SK-N-SH treated with all-trans-retinoic acid at 6 μM for 48 hours (cell line): ENCODE measurements around the gene EEF1G.

Experiments
- ATAC-seq: fragments of 200-7000 bp; cut with Tn5 transposase; 3 replicates; pipeline ENCODE4 v1.9.1; 2020; ENCODE audit warnings: mild to moderate bottlenecking, moderate library complexity
- ARNTL ChIP-seq: fragments of 450-650 bp; formaldehyde crosslinking; IDR thresholded peaks from 2 replicates; pipeline ENCODE4 v1.5.0; 2020; ENCODE audit warnings: low read depth, mild to moderate bottlenecking, moderate library complexity, borderline replicate concordance
- BACH2 ChIP-seq: fragments of 250-450 bp; sonication (Bioruptor Pico); IDR thresholded peaks from 2 replicates; pipeline ENCODE4 v1.9.0; 2021; ENCODE audit warnings: mild to moderate bottlenecking, borderline replicate concordance
- CSDC2 ChIP-seq: fragments of 250-450 bp; sonication (Bioruptor Pico); IDR thresholded peaks from 2 replicates; pipeline ENCODE4 v1.5.0; 2020; ENCODE audit warnings: mild to moderate bottlenecking, moderate library complexity
- GLIS3 ChIP-seq: fragments of 250-450 bp; sonication (Bioruptor Pico); IDR thresholded peaks from 2 replicates; pipeline ENCODE4 v1.5.0; 2020; ENCODE audit warnings: mild to moderate bottlenecking, moderate library complexity
- ISL1 ChIP-seq: fragments of 250-450 bp; sonication (Bioruptor Pico); IDR thresholded peaks from 2 replicates; pipeline ENCODE4 v2.1.2; 2022; ENCODE audit warnings: mild to moderate bottlenecking, moderate library complexity
- OSR1 ChIP-seq: fragments of 250-450 bp; sonication (Bioruptor Pico); IDR thresholded peaks from 2 replicates; pipeline ENCODE4 v1.8.0; 2022; ENCODE audit warnings: moderate library complexity, mild to moderate bottlenecking, inconsistent platforms
- RARB ChIP-seq: fragments of 250-450 bp; sonication (Bioruptor Pico); IDR thresholded peaks from 2 replicates; pipeline ENCODE4 v1.8.0; 2021; ENCODE audit warnings: mild to moderate bottlenecking, moderate library complexity
- SNAI2 ChIP-seq: fragments of 250-450 bp; sonication (Bioruptor Pico); IDR thresholded peaks from 2 replicates; pipeline ENCODE4 v1.5.0; 2020; ENCODE audit warnings: mild to moderate bottlenecking, moderate library complexity
- TCF4 ChIP-seq: fragments of 250-450 bp; sonication (Bioruptor Pico); IDR thresholded peaks from 2 replicates; pipeline ENCODE4 v1.8.0; 2021; ENCODE audit warnings: mild to moderate bottlenecking, moderate library complexity, borderline replicate concordance
- TOX ChIP-seq: fragments of 250-450 bp; sonication (Bioruptor Pico); IDR thresholded peaks from 2 replicates; pipeline ENCODE4 v1.8.0; 2021; ENCODE audit warnings: mild to moderate bottlenecking, moderate library complexity, borderline replicate concordance
- ZC3H10 ChIP-seq: fragments of 250-450 bp; sonication (Bioruptor Pico); IDR thresholded peaks from 2 replicates; pipeline ENCODE4 v1.5.1; 2021; ENCODE audit warnings: mild to moderate bottlenecking, moderate library complexity
- ZFP3 ChIP-seq: fragments of 250-450 bp; sonication (Bioruptor Pico); IDR thresholded peaks from 2 replicates; pipeline ENCODE4 v1.5.0; 2020; ENCODE audit warnings: mild to moderate bottlenecking, moderate library complexity
- ZFP30 ChIP-seq: fragments of 450-650 bp; formaldehyde crosslinking; IDR thresholded peaks from 2 replicates; pipeline ENCODE4 v1.5.0; 2022; ENCODE audit warnings: mild to moderate bottlenecking, moderate library complexity
- ZNF565 ChIP-seq: fragments of 450-650 bp; formaldehyde crosslinking; conservative IDR thresholded peaks from 2 replicates; pipeline ENCODE4 v1.5.0; 2020; ENCODE audit warnings: low read depth, mild to moderate bottlenecking, moderate library complexity
- ZNF70 ChIP-seq: fragments of 450-650 bp; formaldehyde crosslinking; IDR thresholded peaks from 2 replicates; pipeline ENCODE4 v1.5.0; 2020; ENCODE audit warnings: mild to moderate bottlenecking, moderate library complexity
- ZNF8 ChIP-seq: fragments of 450-650 bp; formaldehyde crosslinking; IDR thresholded peaks from 2 replicates; pipeline ENCODE4 v1.5.0; 2020; ENCODE audit warnings: mild to moderate bottlenecking, moderate library complexity
- TF ChIP-seq, protein P1 (sequence below): fragments of 250-450 bp; sonication (Bioruptor Pico); IDR thresholded peaks from 2 replicates; pipeline ENCODE4 v1.5.1; 2021; ENCODE audit warnings: mild to moderate bottlenecking, moderate library complexity
- TF ChIP-seq, protein P2 (sequence below): fragments of 250-450 bp; sonication (Bioruptor Pico); IDR thresholded peaks from 2 replicates; pipeline ENCODE4 v1.8.0; 2021; ENCODE audit warnings: low read depth, mild to moderate bottlenecking, moderate library complexity, borderline replicate concordance
- TF ChIP-seq, protein P3 (sequence below): fragments of 250-450 bp; sonication (Bioruptor Pico); IDR thresholded peaks from 2 replicates; pipeline ENCODE4 v1.5.1; 2020; ENCODE audit warnings: low read depth, mild to moderate bottlenecking, moderate library complexity
- TF ChIP-seq, protein P4 (sequence below): fragments of 250-450 bp; sonication (Bioruptor Pico); IDR thresholded peaks from 2 replicates; pipeline ENCODE4 v1.8.0; 2020; ENCODE audit warnings: mild to moderate bottlenecking, moderate library complexity, borderline replicate concordance
- TF ChIP-seq, protein P5 (sequence below): fragments of 250-450 bp; sonication (Bioruptor Pico); IDR thresholded peaks from 2 replicates; pipeline ENCODE4 v1.5.0; 2020; ENCODE audit warnings: mild to moderate bottlenecking, moderate library complexity

Gene EEF1G

DNA sequence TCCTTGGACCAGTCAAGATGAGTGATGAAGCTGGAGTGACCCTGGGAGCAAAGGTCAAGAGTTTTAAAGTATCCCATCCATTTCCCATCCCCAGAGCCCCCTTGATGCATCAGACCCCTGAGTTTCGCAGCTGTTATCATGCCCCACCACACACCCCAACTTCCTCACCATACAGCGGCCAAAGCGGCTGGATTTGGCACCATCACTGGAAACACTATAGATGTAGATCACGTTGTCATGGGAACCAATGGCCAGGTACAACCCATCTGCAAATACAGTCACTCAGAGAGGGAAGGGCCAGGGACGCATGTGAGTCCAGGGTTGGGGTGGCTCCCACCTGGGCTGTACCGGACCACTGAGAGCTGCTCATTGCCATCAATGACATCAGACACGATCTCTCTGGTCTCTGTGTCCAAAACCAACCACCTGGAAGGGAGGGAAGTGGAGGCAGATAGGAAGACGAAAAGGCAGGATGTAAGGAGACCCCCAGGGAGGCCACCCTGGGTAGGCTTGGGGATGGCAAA, 30.1 kb upstream of the EEF1G start (continued):
- TF ChIP-seq, protein P1, sequence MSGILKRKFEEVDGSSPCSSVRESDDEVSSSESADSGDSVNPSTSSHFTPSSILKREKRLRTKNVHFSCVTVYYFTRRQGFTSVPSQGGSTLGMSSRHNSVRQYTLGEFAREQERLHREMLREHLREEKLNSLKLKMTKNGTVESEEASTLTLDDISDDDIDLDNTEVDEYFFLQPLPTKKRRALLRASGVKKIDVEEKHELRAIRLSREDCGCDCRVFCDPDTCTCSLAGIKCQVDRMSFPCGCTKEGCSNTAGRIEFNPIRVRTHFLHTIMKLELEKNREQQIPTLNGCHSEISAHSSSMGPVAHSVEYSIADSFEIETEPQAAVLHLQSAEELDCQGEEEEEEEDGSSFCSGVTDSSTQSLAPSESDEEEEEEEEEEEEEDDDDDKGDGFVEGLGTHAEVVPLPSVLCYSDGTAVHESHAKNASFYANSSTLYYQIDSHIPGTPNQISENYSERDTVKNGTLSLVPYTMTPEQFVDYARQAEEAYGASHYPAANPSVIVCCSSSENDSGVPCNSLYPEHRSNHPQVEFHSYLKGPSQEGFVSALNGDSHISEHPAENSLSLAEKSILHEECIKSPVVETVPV (CRISPR knock-in tag): no peak
- TF ChIP-seq OSR1 (CRISPR knock-in tag): no peak
- TF ChIP-seq, protein P2, sequence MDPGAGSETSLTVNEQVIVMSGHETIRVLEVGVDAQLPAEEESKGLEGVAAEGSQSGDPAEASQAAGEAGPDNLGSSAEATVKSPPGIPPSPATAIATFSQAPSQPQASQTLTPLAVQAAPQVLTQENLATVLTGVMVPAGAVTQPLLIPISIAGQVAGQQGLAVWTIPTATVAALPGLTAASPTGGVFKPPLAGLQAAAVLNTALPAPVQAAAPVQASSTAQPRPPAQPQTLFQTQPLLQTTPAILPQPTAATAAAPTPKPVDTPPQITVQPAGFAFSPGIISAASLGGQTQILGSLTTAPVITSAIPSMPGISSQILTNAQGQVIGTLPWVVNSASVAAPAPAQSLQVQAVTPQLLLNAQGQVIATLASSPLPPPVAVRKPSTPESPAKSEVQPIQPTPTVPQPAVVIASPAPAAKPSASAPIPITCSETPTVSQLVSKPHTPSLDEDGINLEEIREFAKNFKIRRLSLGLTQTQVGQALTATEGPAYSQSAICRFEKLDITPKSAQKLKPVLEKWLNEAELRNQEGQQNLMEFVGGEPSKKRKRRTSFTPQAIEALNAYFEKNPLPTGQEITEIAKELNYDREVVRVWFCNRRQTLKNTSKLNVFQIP: no peak
- TF ChIP-seq ZFP30 (CRISPR knock-in tag): no peak
- TF ChIP-seq, protein P3, sequence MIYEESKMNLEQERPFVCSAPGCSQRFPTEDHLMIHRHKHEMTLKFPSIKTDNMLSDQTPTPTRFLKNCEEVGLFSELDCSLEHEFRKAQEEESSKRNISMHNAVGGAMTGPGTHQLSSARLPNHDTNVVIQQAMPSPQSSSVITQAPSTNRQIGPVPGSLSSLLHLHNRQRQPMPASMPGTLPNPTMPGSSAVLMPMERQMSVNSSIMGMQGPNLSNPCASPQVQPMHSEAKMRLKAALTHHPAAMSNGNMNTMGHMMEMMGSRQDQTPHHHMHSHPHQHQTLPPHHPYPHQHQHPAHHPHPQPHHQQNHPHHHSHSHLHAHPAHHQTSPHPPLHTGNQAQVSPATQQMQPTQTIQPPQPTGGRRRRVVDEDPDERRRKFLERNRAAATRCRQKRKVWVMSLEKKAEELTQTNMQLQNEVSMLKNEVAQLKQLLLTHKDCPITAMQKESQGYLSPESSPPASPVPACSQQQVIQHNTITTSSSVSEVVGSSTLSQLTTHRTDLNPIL: no peak
- TF ChIP-seq ZFP3 (CRISPR knock-in tag): no peak

DNA sequence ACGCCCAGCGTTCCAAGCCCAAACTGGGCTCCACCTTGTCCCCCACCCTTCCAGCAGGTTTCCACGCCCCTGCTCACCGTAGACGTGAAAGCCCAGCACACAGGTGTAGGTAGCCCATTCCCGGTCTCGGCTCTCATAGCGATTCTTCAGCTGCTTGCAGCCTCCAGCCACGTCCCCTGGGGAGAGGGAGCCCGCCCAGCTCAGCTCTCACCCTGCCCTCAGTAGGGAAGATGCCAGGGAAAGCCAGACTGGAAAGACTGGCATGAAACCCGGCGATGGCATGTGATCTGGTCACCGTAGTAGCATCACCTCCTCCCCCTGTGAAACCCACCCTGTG, 29.3 kb upstream of the EEF1G start:
- no peak for ATAC-seq
- TF ChIP-seq, protein P1 (CRISPR knock-in tag): no peak
- TF ChIP-seq ZNF8 (CRISPR knock-in tag): no peak
- TF ChIP-seq GLIS3: no peak
- TF ChIP-seq, protein P4, sequence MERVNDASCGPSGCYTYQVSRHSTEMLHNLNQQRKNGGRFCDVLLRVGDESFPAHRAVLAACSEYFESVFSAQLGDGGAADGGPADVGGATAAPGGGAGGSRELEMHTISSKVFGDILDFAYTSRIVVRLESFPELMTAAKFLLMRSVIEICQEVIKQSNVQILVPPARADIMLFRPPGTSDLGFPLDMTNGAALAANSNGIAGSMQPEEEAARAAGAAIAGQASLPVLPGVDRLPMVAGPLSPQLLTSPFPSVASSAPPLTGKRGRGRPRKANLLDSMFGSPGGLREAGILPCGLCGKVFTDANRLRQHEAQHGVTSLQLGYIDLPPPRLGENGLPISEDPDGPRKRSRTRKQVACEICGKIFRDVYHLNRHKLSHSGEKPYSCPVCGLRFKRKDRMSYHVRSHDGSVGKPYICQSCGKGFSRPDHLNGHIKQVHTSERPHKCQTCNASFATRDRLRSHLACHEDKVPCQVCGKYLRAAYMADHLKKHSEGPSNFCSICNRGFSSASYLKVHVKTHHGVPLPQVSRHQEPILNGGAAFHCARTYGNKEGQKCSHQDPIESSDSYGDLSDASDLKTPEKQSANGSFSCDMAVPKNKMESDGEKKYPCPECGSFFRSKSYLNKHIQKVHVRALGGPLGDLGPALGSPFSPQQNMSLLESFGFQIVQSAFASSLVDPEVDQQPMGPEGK (CRISPR knock-in tag): no peak
- no peak for TF ChIP-seq ZNF70 (CRISPR knock-in tag)
- TF ChIP-seq ZC3H10: no peak
- no peak for TF ChIP-seq SNAI2 (CRISPR knock-in tag)
- TF ChIP-seq BACH2: no peak
- TF ChIP-seq ARNTL (CRISPR knock-in tag): no peak
- TF ChIP-seq, protein P5, sequence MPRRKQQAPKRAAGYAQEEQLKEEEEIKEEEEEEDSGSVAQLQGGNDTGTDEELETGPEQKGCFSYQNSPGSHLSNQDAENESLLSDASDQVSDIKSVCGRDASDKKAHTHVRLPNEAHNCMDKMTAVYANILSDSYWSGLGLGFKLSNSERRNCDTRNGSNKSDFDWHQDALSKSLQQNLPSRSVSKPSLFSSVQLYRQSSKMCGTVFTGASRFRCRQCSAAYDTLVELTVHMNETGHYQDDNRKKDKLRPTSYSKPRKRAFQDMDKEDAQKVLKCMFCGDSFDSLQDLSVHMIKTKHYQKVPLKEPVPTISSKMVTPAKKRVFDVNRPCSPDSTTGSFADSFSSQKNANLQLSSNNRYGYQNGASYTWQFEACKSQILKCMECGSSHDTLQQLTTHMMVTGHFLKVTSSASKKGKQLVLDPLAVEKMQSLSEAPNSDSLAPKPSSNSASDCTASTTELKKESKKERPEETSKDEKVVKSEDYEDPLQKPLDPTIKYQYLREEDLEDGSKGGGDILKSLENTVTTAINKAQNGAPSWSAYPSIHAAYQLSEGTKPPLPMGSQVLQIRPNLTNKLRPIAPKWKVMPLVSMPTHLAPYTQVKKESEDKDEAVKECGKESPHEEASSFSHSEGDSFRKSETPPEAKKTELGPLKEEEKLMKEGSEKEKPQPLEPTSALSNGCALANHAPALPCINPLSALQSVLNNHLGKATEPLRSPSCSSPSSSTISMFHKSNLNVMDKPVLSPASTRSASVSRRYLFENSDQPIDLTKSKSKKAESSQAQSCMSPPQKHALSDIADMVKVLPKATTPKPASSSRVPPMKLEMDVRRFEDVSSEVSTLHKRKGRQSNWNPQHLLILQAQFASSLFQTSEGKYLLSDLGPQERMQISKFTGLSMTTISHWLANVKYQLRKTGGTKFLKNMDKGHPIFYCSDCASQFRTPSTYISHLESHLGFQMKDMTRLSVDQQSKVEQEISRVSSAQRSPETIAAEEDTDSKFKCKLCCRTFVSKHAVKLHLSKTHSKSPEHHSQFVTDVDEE (CRISPR knock-in tag): no peak
- no peak for TF ChIP-seq RARB (CRISPR knock-in tag)
- TF ChIP-seq OSR1 (CRISPR knock-in tag): no peak
- TF ChIP-seq TOX (CRISPR knock-in tag): no peak
- TF ChIP-seq ZNF565 (CRISPR knock-in tag): no peak
- TF ChIP-seq, all 23 proteins: peak for 0

DNA sequence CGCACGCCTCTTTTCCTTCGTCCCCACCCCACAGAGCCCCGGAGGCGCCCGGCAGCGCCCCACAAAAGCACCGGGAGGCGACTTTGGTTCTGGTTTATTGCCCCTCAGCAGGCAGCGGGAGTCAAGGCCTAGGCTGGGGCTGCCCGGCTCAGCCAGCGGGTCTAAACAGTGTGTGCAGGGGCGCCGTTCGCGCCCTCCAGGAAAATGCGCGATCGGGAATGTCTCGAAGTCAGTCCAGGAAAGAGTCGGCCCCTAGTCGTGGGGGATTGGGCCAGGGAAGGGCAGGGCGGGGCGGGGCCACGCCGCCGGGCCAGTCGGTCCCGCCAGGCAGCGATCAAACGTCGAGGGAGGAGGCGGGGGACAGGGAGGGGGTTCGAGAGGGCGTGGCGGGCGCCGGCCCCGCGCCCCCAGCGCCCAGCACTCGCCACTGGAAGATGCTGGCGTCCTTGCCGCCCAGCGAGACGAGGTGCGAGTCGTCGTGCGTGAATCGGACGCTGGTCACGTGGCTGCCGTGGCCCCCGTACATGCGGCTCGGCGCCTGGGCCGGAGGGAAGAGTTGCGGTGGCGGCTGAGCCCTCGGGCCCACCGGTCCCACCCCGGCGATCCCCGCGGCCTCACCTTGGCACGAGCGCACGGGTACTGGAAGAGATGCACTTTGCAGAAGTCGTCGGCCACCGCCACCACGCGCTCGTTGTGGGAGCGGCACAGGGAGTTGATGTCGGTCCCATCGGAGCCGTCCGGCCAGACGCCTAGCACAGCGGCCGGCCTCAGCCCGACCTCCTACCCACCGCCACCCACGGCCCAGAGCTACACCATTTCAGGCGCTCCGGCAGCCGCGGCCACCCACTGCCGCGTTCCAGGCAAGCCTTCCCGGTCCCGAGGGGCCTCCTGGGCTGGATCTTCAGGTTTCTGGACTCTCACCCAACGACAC, 28.7 kb upstream of the EEF1G start:
- peak; percentile 14 for ATAC-seq
- TF ChIP-seq CSDC2 (CRISPR knock-in tag): no peak
- TF ChIP-seq ARNTL (CRISPR knock-in tag): no peak
- TF ChIP-seq OSR1 (CRISPR knock-in tag): no peak
- no peak for TF ChIP-seq ISL1
- no peak for TF ChIP-seq ZC3H10
- TF ChIP-seq TCF4 (CRISPR knock-in tag): no peak
- TF ChIP-seq, protein P5 (CRISPR knock-in tag): no peak
- TF ChIP-seq ZNF70 (CRISPR knock-in tag): no peak
- no peak for TF ChIP-seq SNAI2 (CRISPR knock-in tag)
- TF ChIP-seq, protein P3: no peak
- no peak for TF ChIP-seq ZFP30 (CRISPR knock-in tag)
